NCI-H1694 (cell line): ENCODE results near the gene SPRY1.

Experiments used
- DNase-seq: peaks from one replicate; lab custom pipeline; 2025; lab: John Stamatoyannopoulos, UW

Gene SPRY1

GRCh38 chr4:123379392-123379791 lies 17.2 kb upstream of the SPRY1 start:
- no peak for DNase-seq

- no peak for DNase-seq
Observed at GRCh38 chr4:123380728-123381716, 15.6 kb upstream of the SPRY1 start.

- DNase-seq = no peak
Observed at GRCh38 chr4:123381996-123382395, 14.6 kb upstream of the SPRY1 start.

GRCh38 chr4:123383566-123383965 lies 13.0 kb upstream of the SPRY1 start:
- DNase-seq = no peak

GRCh38 chr4:123386609-123387008 lies 10.0 kb upstream of the SPRY1 start:
- no peak for DNase-seq

GRCh38 chr4:123390846-123391456 lies 5.6 kb upstream of the SPRY1 start:
- DNase-seq = no peak

GRCh38 chr4:123393721-123394120 lies 2.9 kb upstream of the SPRY1 start:
- no peak for DNase-seq

- DNase-seq = no peak
Observed at GRCh38 chr4:123397144-123398065, 810 bp downstream of the SPRY1 start.

GRCh38 chr4:123398066-123398852 lies 1.7 kb downstream of the SPRY1 start:
- no peak for DNase-seq

GRCh38 chr4:123398853-123399626 lies 2.4 kb downstream of the SPRY1 start:
- no peak for DNase-seq

GRCh38 chr4:123399627-123400358 lies 3.2 kb downstream of the SPRY1 start:
- DNase-seq = no peak

- no peak for DNase-seq
Observed at GRCh38 chr4:123401271-123402120, 4.9 kb downstream of the SPRY1 start.

GRCh38 chr4:123402121-123402465 lies 5.5 kb downstream of the SPRY1 start:
- DNase-seq = no peak

GRCh38 chr4:123403080-123403604 lies 6.5 kb downstream of the SPRY1 start:
- no peak for DNase-seq

GRCh38 chr4:123404533-123404932 lies 7.9 kb downstream of the SPRY1 start:
- DNase-seq = no peak

- no peak for DNase-seq
Observed at GRCh38 chr4:123405267-123405865, 8.8 kb downstream of the SPRY1 start.

GRCh38 chr4:123406872-123407271 lies 10.3 kb downstream of the SPRY1 start:
- DNase-seq = no peak

- no peak for DNase-seq
Observed at GRCh38 chr4:123408471-123409084, 12.0 kb downstream of the SPRY1 start.
